Measurements from ENCODE around the gene SCRN1.
"Not testable (repeated sequence)": the region's sequence is repeated elsewhere in the genome, so short reads cannot be mapped to it uniquely, and the experiment has no call there.

The SCRN1 gene

DNA sequence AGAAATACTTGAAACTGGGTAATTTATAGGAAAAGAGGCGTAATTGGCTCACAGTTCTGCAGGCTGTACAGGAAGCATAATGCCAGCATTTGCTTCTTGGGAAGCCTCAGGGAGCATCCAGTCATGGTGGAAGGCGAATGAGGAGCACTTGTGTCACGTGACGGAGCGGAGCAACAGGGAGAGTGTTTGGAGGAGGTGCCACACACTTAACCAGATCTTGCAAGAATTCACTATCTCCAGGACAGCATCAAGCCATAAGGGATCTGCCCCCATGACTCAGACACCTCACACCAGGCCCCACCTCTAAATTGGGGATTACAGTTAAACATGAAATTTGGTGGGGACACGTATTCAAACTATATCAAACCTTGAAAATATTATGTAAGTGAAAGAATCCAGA, 94.0 kb downstream of the SCRN1 start:
- TF ChIP-seq, protein P1, sequence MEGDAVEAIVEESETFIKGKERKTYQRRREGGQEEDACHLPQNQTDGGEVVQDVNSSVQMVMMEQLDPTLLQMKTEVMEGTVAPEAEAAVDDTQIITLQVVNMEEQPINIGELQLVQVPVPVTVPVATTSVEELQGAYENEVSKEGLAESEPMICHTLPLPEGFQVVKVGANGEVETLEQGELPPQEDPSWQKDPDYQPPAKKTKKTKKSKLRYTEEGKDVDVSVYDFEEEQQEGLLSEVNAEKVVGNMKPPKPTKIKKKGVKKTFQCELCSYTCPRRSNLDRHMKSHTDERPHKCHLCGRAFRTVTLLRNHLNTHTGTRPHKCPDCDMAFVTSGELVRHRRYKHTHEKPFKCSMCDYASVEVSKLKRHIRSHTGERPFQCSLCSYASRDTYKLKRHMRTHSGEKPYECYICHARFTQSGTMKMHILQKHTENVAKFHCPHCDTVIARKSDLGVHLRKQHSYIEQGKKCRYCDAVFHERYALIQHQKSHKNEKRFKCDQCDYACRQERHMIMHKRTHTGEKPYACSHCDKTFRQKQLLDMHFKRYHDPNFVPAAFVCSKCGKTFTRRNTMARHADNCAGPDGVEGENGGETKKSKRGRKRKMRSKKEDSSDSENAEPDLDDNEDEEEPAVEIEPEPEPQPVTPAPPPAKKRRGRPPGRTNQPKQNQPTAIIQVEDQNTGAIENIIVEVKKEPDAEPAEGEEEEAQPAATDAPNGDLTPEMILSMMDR (IDR thresholded peaks at IDR 0.05; ENCODE audit: low read depth, low read length, missing control alignments), result no peak
- DNase-seq (ENCODE audit: low read depth), result no peak
- no peak overlapping the region for H3K4me3 ChIP-seq (ENCODE audit: low read depth, low read length)

DNA sequence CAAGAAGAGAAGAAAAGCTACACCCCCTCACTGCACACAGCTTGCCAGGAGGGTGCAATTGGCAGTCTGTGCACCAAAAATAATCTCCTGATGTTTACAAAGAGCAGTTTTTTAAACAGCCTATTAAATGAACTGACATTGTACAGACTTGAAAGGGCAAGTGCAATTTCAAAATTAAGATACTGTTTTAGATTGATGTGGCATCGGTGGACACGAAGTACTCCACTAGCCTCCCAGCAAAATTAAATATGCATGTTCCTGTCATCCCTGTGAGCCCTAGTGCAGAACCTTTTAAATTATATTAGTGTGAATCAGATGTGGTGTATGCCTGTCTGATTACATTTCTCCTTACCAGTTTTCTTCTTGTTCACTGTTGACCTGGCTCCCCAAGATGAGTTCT, 95.3 kb downstream of the SCRN1 start:
- no peak overlapping the region for H3K4me3 ChIP-seq (ENCODE audit: low read depth, low read length)
- TF ChIP-seq, protein P1 (IDR thresholded peaks at IDR 0.05; ENCODE audit: low read depth, low read length, missing control alignments), result no peak

DNA sequence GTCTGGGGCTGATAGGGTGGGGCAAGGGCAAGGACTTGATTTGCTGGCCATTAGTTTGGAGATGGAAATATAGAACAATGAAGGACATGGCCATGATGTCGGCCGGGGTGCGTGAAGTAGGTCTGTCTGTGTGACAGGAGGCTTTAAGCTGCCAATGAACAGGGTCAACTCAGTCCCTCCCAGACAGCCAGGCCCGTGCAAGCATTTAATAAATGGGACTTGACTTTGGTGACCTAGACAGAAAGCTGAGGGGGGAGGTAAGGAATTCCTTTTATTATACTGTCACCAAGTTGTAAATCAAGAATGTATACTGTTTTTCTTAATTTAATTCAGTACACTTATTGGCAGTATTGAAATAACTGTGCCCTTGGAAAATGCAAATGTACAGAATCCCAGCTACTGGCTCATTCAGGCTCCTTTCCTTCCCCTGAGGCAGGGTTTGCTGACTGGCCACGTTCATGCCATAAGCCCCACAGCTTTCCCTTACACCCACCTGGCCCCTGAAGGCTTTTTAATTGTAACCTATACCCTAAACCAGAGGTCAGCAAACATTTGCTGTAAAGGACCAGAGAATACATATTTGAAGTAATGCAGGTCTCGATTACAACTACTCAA, 96.1 kb downstream of the SCRN1 start:
- H3K4me3 ChIP-seq (ENCODE audit: low read depth, low read length), result no peak overlapping the region
- TF ChIP-seq, protein P1 (IDR thresholded peaks at IDR 0.05; ENCODE audit: low read depth, low read length, missing control alignments), result no peak
- no peak for DNase-seq (ENCODE audit: low read depth)

More for the DNA sequence above, 95.3 kb downstream of the SCRN1 start:
- DNase-seq (ENCODE audit: low read depth), result no peak

DNA sequence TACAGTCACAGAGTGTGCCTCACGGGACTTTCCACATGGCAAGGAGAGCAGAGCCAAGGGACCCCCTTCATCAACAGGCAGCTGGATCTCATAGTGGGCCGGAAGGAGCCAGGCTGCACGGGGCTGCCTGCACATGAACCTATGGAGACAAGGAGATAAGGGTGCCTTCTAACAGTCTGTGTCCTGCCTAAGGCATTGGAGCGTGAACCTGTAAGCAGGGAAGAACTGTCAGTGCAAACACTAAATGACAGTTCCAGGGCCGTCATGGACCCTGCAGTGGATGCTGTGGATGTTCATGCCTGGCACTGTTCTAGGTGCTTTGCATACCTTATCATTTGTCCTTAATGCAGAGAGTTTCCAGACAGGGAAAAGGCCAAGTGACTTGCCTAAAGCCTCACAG, 97.4 kb downstream of the SCRN1 start:
- TF ChIP-seq, protein P1 (IDR thresholded peaks at IDR 0.05; ENCODE audit: low read depth, low read length, missing control alignments), result no peak
- DNase-seq (ENCODE audit: low read depth), result no peak
- H3K4me3 ChIP-seq (ENCODE audit: low read depth, low read length), result no peak overlapping the region

DNA sequence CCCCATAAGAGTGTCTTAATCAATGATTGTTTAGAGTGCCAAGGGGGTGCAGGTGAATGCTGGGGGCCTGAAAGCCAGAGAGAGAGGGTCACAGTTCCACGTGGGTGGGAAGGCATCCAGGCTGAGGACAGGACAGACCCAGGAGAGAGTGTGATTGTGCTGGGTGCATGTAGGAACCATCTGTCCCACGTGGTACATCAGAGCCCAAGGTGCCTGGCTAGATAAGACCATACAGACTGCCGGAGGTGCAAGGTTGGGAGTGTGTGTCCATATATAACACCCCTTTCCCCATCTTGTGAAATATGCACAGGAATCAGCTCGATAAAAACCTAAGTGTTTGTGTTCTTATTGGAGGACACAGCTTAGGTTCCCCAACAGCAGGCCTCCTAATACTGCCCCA, 97.8 kb downstream of the SCRN1 start:
- H3K4me3 ChIP-seq (ENCODE audit: low read depth, low read length), result no peak overlapping the region
- no peak for DNase-seq (ENCODE audit: low read depth)
- TF ChIP-seq, protein P1 (IDR thresholded peaks at IDR 0.05; ENCODE audit: low read depth, low read length, missing control alignments), result no peak

DNA sequence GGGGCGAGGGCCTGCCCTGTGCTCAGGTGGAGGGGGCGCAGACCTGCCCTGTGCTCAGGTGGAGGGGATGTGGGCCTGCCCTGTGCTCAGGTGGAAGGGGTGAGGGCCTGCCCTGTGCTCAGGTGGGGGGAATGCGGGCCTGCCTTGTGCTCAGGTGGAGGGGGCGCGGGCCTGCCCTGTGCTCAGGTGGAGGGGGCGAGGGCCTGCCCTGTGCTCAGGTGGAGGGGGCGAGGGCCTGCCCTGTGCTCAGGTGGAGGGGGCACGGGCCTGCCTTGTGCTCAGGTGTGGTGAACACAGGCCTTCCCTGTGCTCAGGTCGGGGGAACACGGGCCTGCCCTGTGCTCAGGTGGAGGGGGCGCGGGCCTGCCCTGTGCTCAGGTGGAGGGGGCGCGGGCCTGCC, 98.8 kb downstream of the SCRN1 start:
- H3K4me3 ChIP-seq (ENCODE audit: low read depth, low read length); DNase-seq (ENCODE audit: low read depth): not testable (repeated sequence)

DNA sequence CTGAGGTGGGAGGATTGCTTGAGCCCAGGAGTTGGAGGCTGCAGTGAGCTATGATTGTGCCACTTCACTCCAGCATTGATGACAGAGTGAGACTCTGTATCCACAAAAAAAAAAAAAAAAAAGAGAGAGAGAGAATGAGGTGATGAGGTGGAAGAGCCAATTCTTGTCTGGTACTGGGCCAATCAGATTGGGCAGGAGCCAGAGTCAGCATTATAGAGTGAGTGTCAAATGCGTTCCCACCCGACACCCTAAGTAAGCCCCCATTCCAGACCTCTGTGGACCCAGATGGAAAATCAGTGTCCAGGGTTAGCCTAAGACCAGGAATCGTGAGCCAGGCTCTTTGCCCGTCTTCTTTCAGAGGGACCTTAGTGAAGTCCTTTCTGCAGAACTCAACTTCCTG, 99.3 kb downstream of the SCRN1 start:
- TF ChIP-seq, protein P1 (IDR thresholded peaks at IDR 0.05; ENCODE audit: low read depth, low read length, missing control alignments), result no peak
- no peak overlapping the region for H3K4me3 ChIP-seq (ENCODE audit: low read depth, low read length)
- no peak for DNase-seq (ENCODE audit: low read depth)

Data from GM12864 (cell line).